GM23338 (cell line): Measurements from ENCODE around the gene S100A8.

Experiments
- CTCF ChIP-seq, 2 experiments: fragments of 200-600 bp in 1 of 2; sonication (generic) in 1 of 2; conservative IDR thresholded peaks; 2 replicates each; pipeline versions ENCODE4 v1.5.1 to v1.6.1; 2016 to 2017; ENCODE audit warnings: antibody characterized with exemption in 2 of 2, low read depth in 2 of 2, mild to moderate bottlenecking in 2 of 2, moderate library complexity in 1 of 2
- POLR2AphosphoS5 ChIP-seq: IDR thresholded peaks from 2 replicates; pipeline ENCODE4 v1.6.1; 2016; ENCODE audit warnings: antibody characterized with exemption, low read depth
- REST ChIP-seq: IDR thresholded peaks from one replicate; pipeline ENCODE4 v1.6.1; 2018; ENCODE audit warnings: antibody characterized with exemption; ENCODE audit not compliant: unreplicated experiment
- ZNF331 ChIP-seq: fragments of 250-450 bp; sonication (Bioruptor Pico); IDR thresholded peaks from 2 replicates; pipeline ENCODE4 v1.5.0; 2020; ENCODE audit warnings: low read depth, mild to moderate bottlenecking, moderate library complexity

GRCh38 chr1:153402226-153402625 is 11.4 kb upstream of the S100A8 start:
- TF ChIP-seq CTCF (conservative IDR thresholded peaks at IDR 0.05; ENCODE audit: low read depth in 2 of 2): no peak
- no peak for TF ChIP-seq POLR2AphosphoS5
- no peak for TF ChIP-seq REST
- no peak for TF ChIP-seq ZNF331 (CRISPR knock-in tag)
